ENCODE data around the gene OGDHL.

Gene OGDHL

DNA sequence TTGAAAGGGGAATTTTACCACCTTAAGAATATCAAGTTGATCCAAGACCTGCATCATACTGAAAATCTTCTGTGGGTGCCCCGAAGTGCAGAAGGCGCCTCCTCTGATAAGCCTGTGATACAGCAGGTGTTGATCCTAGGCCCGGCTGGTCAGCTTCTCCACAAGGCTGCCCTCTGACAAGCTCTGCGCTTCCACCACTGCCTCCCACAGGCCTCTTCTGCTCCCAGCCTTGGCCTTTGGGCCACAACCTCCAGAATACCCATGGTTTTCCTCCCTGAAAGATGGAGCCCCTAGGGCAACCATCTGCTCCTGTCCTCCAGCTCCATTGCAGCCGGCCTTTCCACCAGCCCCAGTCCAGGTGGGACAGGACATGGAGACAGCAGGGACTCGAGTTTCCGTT, 5.6 kb upstream of the OGDHL start:
- H3K4me3 ChIP-seq (ENCODE audit: low read depth, low read length): no peak overlapping the region
- no peak overlapping the region for H3K4me2 ChIP-seq (ENCODE audit: low read length)
- H2AFZ ChIP-seq: no peak overlapping the region
- H3K27me3 ChIP-seq (ENCODE audit: control insufficient read depth, insufficient read depth, low read length): no peaks in the 10 kb centered on the region
- no peak overlapping the region for H3K9ac ChIP-seq
- H3K79me2 ChIP-seq: no peaks in the 10 kb centered on the region
- no peaks in the 10 kb centered on the region for H3K9me3 ChIP-seq (ENCODE audit: control insufficient read depth, low read length)
- H3K36me3 ChIP-seq (ENCODE audit: control insufficient read depth, insufficient read depth, low read length): no peaks in the 10 kb centered on the region
- no peak overlapping the region for H3K27ac ChIP-seq
- H3K4me1 ChIP-seq: no peaks in the 10 kb centered on the region
- no peak for TF ChIP-seq CTCF (IDR thresholded peaks at IDR 0.05)

DNA sequence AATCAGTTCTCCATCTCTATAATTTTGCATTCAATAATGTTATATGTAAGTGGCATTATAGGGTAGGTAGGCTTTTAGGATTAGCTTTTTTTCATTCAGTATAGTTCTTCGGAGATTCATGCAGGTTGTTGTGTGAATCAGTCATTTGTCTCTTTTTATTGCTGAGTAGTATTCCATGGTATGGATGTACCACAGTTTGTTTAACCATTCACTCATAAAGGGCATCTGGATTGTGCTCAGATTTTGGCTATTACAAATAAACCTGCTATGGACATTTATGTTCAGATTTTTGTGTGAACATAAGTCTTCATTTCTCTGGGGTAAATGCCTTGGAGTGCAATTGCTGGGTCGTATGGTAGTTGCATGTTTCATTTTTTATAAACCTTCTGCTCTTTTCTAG, 4.4 kb upstream of the OGDHL start:
- Histone ChIP-seq H3K9me3 (ENCODE audit: control insufficient read depth, low read length) (no peaks in the 10 kb centered on the region), H3K27me3 (ENCODE audit: control insufficient read depth, insufficient read depth, low read length) (no peaks in the 10 kb centered on the region), H3K79me2 (no peaks in the 10 kb centered on the region), H3K9ac (no peak overlapping the region), H2AFZ (no peak overlapping the region), H3K4me3 (ENCODE audit: low read depth, low read length) (no peak overlapping the region), H3K4me2 (ENCODE audit: low read length) (no peak overlapping the region), H3K4me1 (peaks cover 5% of the 10 kb centered on the region), H3K27ac (no peak overlapping the region), H3K36me3 (ENCODE audit: control insufficient read depth, insufficient read depth, low read length) (no peaks in the 10 kb centered on the region)
- TF ChIP-seq CTCF (IDR thresholded peaks at IDR 0.05): no peak

GRCh38 chr10:49762566-49762877, 399 bp upstream of the OGDHL start:
- TF ChIP-seq CTCF (IDR thresholded peaks at IDR 0.05): no peak
- H3K9me3 ChIP-seq (ENCODE audit: control insufficient read depth, low read length): no peaks in the 10 kb centered on the region
- peak overlapping the region; percentile 43 for H3K9ac ChIP-seq
- H3K36me3 ChIP-seq (ENCODE audit: control insufficient read depth, insufficient read depth, low read length): no peaks in the 10 kb centered on the region
- H3K27me3 ChIP-seq (ENCODE audit: control insufficient read depth, insufficient read depth, low read length): no peaks in the 10 kb centered on the region
- peaks cover 28% of the 10 kb centered on the region for H3K4me1 ChIP-seq
- H2AFZ ChIP-seq: peak overlapping the region; percentile 81
- peak overlapping the region; percentile 76 for H3K4me2 ChIP-seq (ENCODE audit: low read length)
- peak overlapping the region; percentile 65 for H3K4me3 ChIP-seq (ENCODE audit: low read depth, low read length)
- peak overlapping the region; percentile 96 for H3K27ac ChIP-seq
- H3K79me2 ChIP-seq: peaks cover 2% of the 10 kb centered on the region

- Histone ChIP-seq H2AFZ (peak overlapping the region; percentile 81), H3K4me3 (ENCODE audit: low read depth, low read length) (peak overlapping the region; percentile 65), H3K9me3 (ENCODE audit: control insufficient read depth, low read length) (no peaks in the 10 kb centered on the region), H3K27ac (peak overlapping the region; percentile 96), H3K79me2 (peaks cover 2% of the 10 kb centered on the region), H3K4me1 (peaks cover 28% of the 10 kb centered on the region), H3K4me2 (ENCODE audit: low read length) (peak overlapping the region; percentile 76), H3K36me3 (ENCODE audit: control insufficient read depth, insufficient read depth, low read length) (no peaks in the 10 kb centered on the region), H3K9ac (peak overlapping the region; percentile 93), H3K27me3 (ENCODE audit: control insufficient read depth, insufficient read depth, low read length) (no peaks in the 10 kb centered on the region)
- TF ChIP-seq CTCF (IDR thresholded peaks at IDR 0.05): no peak
These were observed 828 bp downstream of the OGDHL start for GRCh38 chr10:49761201-49761788.

- Histone ChIP-seq H3K27ac (peak overlapping the region; percentile 96), H3K4me1 (peaks cover 28% of the 10 kb centered on the region), H3K9me3 (ENCODE audit: control insufficient read depth, low read length) (no peaks in the 10 kb centered on the region), H2AFZ (peak overlapping the region; percentile 81), H3K9ac (peak overlapping the region; percentile 2), H3K27me3 (ENCODE audit: control insufficient read depth, insufficient read depth, low read length) (no peaks in the 10 kb centered on the region), H3K79me2 (peaks cover 2% of the 10 kb centered on the region), H3K4me3 (ENCODE audit: low read depth, low read length) (no peak overlapping the region), H3K4me2 (ENCODE audit: low read length) (peak overlapping the region; percentile 76), H3K36me3 (ENCODE audit: control insufficient read depth, insufficient read depth, low read length) (no peaks in the 10 kb centered on the region)
- no peak for TF ChIP-seq CTCF (IDR thresholded peaks at IDR 0.05)
These were observed 1.3 kb downstream of the OGDHL start for GRCh38 chr10:49760789-49761188.
